Right renal pelvis (tissue), 4 donors: ENCODE data around the gene PRKN. TPM values are rescaled to one million over a fixed set of nuclear protein-coding genes. Genes with fewer than 3 reads are reported as not detected.

ENCODE experiments used
- DNase-seq, 4 donors: peaks; one replicate each; pipeline ENCODE4 v3.0.0-alpha.2; 2013; ENCODE audit warnings: low read depth in 4 of 4, low spot score in 3 of 4, missing footprints in 1 of 4
- polyA plus RNA-seq, 4 donors: library from polyadenylated mRNA; unstranded; fragments of 120-200 nt; gene quantifications; one replicate each; pipeline ENCODE4 v1.2.1, GENCODE V29; 2013; ENCODE audit not compliant: insufficient read length in 4 of 4

PRKN gene
- polyA plus RNA-seq, 4 donors = 8.7 to 12.4 (median 10.8) TPM

DNA sequence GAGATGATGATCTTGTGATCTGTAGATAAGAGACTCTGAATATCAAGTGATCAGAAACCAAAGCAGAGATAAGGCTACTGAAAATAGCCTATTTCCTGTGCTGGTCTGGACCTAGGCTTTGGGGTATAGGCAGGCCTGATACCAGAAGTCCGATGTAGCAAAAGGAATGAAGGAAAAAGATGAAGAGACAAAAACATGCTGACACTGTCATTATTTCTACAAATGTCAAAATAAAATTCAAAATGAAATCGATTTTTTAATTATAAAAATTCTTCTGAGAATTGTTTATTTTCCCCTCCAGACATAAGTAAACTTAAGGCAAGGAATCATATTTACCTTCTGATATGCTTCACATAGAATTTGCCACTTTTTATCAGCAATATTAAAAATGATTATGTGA is 252.8 kb downstream of the PRKN start:
- no peak for DNase-seq

DNA sequence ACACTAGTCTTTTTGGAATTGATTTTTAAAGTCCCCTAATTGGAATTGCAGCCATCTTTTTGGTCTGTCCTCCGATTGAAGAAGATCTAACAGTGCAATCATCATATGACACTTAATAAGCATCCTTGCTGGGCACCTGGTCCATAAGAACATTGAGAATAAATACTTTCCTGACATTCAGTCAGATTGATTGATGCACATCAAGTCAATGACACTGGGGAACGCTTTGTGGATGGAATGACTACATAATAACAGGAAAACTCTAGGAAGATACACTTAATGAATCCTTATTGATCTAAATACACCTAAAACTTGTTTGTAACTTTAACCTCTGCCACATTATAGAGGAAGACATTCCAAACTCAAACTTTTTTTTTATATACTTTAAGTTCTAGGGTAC is 255.7 kb downstream of the PRKN start:
- DNase-seq = no peak

DNA sequence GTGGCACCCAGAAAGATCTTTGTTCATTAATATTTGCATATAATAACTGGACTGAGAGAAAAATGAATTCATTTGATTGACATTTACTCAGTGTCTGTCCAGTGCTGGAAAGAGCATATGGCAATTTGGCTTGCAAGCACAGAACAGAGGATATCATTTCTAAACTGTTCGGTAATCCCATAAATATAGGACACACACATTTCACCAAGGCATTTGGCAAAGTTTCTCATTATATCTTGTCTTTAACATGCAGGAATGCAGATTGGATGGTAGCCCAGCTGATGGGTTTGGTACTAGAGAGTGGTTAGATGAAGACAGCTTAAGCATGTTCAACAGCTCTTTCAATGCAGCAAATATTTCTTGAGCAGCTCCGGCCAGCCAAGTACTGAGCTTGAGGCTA is 259.2 kb downstream of the PRKN start:
- DNase-seq = no peak

- DNase-seq = no peak
Observed at GRCh38 chr6:162467679-162468078, 259.9 kb downstream of the PRKN start.

DNA sequence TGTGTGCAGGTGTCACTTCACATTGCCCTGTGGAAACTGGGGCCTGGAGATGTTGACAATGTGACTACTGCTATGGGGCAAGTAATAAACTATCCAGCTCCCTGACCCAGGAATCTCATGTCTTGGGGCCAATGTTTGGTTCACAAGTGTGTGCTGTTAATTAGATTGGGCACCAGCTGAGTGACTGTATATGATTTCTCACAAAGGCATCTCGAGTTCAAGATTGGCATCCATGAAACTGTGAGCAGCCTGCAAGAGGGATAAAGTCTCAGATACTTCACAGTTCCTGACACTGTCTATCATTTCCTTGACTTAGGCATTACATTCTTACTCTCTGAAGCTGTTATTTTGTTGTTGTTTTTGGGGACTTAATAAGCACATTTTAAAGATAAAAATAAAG is 264.0 kb downstream of the PRKN start:
- no peak for DNase-seq

DNA sequence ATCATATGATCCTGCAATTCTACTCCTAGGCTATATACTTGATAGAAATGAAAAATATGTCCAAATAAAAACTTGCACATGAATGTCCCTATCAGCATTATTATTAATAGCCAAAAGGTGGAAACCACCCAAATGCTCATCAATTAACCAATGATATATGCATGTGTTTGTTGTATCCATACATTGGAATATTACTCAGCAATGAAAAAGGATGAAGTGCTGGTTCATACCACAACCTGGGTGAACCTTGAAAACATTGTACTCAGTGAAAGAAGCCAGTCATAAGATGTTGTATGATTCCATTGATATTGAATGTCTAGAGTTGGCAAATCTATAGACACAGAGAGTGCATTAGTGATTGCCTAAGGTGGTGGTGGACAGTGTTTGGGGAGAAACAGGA is 267.6 kb downstream of the PRKN start:
- no peak for DNase-seq

DNA sequence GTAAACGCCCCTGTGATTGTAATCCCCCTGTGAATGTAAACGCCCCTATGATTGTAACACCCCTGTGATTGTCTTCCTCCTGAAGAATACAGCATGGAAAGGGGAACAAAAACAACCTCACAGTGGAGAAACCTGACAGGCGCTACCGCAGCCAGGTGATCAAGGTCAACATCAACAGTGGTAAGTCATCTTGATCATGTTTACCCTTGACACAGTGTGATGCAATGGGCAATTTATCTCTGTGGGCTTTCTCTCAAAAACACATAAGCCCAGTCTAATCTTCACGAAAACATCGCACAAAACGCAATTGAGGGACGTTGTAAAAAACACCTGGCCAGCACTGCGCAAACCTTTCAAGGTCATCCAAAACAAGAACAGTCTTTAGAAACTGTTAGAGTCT is 277.2 kb downstream of the PRKN start:
- no peak for DNase-seq

- no peak for DNase-seq
Observed at GRCh38 chr6:162448294-162448693, 279.3 kb downstream of the PRKN start.

DNA sequence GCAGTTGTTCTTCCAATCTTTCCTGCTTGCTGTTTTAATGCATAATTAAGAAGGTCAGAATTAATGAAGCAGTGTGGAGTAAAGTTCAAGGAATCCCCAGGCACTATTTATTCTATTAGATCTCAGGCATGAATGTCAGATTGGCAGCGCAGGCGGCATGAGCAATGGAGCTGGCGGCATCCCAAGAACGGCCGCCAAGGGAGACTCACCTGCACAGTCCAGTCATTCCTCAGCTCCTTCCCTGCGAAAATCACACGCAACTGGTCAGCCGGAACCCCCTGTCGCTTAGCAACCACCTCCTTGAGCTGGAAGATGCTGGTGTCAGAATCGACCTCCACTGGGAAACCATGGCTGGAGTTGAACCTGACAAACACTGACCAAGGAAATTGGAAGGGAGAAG is 284.5 kb downstream of the PRKN start:
- peak; percentile 15 to 25 (median 23) for DNase-seq

- DNase-seq = peak; percentile 26 to 38 (median 35)
Observed at GRCh38 chr6:162442687-162443086, 284.9 kb downstream of the PRKN start.

GRCh38 chr6:162441991-162442390 is 285.6 kb downstream of the PRKN start:
- no peak for DNase-seq

DNA sequence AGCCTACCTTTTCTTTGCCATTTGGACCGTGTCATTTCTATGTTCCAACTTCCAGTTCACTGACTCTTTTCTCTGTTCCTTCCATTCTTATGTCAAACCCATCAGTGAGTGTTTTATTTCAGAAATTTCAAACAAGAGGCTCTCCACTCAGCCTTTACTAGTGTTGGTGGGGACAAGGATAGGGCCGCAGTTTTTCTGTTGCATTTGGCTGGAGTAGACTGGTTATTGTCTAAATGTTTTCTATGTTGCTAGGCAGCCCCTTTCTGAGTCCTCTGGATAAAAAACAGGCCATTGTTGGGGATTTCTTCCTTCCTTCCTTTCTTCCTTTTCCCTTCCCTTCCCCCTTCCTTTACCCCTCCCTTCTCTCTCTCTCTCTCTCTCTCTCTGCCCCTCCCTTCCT is 288.6 kb downstream of the PRKN start:
- DNase-seq = no peak

DNA sequence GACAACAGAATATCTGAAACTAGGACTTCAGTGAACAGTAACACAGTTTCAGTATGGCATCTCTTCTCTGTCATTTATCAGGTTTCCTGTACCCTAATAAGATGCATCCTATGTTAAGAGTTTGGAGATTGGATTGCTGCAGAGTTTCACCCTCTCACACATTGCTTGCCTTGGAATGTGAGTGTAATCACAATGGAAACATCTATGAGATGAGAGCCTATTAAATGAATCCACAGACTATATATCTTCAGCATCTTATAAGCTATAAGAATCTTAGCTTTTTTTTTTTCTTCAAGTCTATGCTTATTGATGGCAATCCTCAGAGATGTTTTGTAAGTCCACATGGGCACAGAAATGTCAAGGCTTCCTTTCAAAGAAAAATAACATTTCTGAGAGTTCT is 292.5 kb downstream of the PRKN start:
- DNase-seq = no peak

GRCh38 chr6:162421004-162421403 is 306.6 kb downstream of the PRKN start:
- DNase-seq = no peak

- no peak for DNase-seq
Observed at GRCh38 chr6:162416831-162417537, 310.6 kb downstream of the PRKN start.

DNA sequence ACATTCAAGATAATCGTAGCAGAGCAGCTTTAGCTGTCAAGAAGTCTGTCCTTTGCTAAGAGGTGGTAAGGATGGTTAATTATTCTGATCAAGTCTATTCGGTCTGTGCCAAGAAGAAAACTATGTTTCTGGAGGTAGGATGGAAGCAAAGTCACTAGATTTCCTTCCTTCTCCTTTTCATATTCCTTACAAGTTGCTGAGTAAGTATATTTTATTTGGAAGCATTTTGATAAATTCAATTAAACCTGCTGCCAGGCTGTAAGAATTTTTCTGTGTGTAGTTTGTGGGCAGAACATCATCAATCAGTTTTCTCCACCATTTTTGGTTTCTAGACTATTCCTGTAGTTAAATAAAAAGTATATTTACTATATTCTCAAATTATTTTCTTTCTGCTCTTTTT is 311.3 kb downstream of the PRKN start:
- no peak for DNase-seq

DNA sequence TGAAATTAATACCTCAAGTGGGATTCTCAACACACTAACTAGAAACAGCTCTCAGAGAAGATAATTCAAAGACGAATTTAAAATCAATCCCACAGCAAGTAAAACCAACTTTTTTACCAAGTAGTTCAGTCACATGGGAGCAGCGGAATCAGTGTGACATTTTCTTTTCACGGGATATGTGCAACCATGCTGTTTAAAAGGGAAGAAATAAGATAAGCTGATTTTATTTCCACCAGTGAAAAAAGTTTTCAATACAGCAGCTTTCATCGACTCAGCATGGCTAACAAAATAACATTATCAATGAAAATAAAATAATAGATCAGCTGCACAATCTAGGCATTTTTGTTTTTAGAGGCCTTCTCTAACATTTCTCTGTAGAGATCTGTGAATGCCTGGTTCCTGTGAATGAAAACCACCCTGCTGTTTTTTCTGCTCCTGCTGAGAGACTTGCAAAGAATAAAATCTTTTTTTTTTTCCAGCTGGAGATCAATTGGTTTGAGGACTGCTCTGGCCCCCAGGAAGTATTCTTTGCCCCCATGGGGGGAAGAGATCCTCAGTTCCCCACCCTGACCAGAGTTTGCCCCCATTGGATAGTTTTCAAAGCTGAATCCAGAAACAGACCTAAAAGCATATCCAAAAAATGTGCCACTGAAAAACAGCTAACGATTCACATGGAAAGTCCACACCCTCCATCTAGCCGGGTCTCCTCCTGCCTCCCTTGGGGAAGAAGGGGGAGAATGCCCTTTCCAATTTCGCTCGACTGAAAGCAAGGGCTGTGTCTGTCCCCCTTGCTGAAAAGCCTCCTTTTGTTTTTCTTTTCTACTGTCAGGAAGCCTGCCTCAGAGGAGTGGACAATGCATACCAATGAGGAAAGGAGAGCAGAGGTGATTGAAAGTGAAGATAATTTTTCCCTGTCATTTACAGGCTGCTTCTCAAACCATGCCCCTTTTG is 317.6 kb downstream of the PRKN start:
- DNase-seq = no peak

DNA sequence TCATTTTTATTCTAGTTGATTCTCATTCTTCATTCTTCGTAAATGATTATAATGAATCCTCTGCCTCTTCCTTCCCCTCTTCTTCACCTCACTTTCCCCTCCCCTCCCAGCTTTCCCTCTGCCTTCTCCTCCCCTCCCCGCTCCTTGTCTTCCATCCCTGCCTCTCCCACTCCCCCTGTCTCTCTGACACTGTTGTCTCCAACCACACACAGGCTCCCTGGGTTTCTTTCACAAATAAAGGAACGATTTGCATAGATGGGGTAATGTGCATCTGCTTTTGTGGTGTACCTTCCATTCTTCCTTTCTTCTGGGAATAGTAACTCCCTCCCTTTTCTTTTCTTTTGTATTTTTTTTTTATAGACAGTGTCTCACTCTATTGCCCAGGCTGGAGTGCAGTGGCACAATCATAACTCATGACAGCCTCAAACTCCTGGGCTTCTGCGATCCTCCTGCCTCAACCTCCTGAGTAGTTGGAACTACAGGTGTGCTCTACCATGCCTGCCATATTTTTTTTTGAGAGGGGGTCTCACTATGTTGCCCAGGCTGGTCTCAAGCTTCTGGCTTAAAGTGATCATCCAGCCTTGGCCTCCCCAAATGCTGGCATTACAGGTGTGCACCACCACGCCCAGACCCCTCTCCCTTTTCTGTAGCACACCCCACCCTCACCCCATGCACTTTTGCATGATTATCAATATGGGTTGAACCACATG is 318.6 kb downstream of the PRKN start:
- DNase-seq = no peak

- DNase-seq = no peak
Observed at GRCh38 chr6:162404951-162405350, 322.6 kb downstream of the PRKN start.

- DNase-seq = no peak
Observed at GRCh38 chr6:162403031-162403430, 324.5 kb downstream of the PRKN start.

- DNase-seq = no peak
Observed at GRCh38 chr6:162395181-162395580, 332.4 kb downstream of the PRKN start.
